GM19467 (cell line): ENCODE measurements around the gene SUPT6H.
"Not testable (repeated sequence)": the region's sequence is repeated elsewhere in the genome, so short reads cannot be mapped to it uniquely, and the experiment has no call there.

Experiments
- ATAC-seq: cut with Tn5 transposase; IDR thresholded peaks from one replicate; pipeline ENCODE4 v1.9.1; 2021; ENCODE audit warnings: mild to moderate bottlenecking, moderate library complexity; ENCODE audit not compliant: unreplicated experiment

Gene SUPT6H

DNA sequence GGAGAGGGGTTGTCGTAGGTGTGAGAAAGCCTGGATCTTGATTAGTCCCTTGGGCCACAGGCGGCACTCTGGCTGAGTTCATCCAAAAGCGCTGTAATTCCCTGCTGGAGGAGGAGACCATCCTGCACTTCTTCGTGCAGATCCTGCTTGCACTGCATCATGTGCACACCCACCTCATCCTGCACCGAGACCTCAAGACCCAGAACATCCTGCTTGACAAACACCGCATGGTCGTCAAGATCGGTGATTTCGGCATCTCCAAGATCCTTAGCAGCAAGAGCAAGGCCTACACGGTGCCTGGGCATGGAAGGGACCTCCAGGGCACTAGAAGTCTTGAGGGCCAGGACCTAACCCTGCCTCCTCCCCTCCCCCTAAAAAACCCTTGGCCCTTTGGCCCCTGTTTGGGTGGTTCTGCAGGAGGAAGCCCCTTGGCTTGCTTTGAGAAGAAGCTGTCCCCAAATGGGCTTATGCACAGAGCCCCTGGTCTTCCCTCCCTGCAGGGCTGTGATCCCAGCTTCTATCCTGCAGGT is 72.8 kb downstream of the SUPT6H start:
- ATAC-seq: no peak

DNA sequence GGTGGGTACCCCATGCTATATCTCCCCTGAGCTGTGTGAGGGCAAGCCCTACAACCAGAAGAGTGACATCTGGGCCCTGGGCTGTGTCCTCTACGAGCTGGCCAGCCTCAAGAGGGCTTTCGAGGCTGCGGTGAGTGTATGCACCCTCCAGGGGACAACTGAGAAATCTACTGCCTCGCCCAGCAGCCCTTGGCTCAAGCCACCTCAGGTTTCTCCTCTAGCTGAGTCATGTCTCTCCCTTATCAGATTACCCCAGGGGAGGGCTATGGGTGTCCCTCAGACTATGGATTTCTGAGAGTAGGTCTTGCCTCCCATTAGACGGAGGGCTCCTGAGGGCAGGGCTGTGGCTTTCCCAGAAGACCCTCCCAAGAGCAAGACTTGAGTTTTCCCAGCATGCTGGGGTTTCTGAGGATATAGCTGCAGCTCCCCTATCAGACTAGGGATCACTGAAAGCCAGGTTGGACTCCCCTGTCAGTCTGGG is 73.3 kb downstream of the SUPT6H start:
- ATAC-seq: no peak

DNA sequence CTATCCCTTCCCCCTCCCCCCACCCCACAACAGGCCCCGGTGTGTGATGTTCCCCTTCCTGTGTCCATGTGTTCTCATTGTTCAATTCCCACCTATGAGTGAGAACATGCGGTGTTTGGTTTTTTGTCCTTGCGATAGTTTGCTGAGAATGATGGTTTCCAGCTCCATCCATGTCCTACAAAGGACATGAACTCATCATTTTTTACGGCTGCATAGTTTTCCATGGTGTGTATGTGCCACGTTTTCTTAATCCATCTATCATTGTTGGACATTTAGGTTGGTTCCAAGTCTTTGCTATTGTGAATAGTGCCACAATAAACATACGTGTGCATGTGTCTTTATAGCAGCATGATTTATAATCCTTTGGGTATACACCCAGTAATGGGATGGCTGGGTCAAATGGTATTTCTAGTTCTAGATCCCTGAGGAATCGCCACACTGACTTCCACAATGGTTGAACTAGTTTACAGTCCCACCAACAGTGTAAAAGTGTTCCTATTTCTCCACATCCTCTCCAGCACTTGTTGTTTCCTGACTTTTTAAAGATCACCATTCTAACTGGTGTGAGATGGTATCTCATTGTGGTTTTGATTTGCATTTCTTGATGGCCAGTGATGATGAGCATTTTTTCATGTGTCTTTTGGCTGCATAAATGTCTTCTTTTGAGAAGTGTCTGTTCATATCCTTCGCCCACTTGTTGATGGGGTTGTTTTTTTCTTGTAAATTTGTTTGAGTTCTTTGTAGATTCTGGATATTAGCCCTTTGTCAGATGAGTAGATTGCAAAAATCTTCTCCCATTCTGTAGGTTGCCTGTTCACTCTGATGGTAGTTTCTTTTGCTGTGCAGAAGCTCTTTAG is 74.1 kb downstream of the SUPT6H start:
- not testable (repeated sequence) for ATAC-seq

DNA sequence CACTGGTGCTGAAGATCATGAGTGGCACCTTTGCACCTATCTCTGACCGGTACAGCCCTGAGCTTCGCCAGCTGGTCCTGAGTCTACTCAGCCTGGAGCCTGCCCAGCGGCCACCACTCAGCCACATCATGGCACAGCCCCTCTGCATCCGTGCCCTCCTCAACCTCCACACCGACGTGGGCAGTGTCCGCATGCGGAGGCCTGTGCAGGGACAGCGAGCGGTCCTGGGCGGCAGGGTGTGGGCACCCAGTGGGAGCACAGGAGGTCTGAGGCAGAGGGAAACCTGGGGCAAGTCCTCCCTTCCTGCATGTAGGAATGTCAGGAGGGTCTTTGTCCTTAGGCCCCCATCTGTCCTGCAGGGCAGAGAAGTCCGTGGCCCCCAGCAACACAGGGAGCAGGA is 75.3 kb downstream of the SUPT6H start:
- no peak for ATAC-seq

DNA sequence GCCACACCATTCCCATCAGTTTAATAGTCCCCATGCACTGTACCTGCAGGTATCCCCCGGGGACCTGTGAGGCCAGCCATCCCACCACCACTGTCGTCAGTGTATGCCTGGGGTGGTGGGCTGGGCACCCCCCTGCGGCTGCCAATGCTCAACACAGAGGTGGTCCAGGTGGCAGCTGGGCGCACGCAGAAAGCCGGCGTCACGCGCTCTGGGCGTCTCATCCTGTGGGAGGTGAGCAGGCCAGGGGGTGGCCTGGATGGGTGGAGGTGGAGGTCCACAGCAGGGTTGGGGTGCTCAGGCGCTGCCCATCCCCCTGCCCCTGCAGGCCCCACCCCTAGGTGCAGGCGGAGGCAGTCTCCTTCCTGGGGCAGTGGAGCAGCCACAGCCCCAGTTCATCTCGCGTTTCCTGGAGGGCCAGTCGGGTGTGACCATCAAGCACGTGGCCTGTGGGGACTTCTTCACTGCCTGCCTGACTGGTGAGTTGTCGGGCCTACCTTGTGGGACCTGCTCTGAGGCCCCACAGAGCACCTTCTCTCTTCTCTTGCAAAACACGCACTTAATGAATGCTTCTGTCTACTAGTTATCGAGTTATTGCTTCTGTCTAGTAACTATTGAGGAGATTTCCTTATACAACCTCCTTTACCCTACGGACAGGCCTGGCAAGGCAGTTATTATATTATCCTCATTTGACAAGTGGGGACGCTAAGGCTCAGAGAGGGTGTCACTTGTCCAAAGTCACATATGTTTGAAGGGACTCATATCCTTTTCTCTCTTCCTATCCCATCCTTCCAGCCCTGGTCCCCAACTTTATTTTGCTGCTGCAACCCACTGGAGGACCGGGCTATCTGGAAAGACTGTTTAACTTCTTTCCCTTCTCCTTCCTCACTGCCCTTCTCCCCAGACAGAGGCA is 76.0 kb downstream of the SUPT6H start:
- peak; percentile 57 for ATAC-seq

DNA sequence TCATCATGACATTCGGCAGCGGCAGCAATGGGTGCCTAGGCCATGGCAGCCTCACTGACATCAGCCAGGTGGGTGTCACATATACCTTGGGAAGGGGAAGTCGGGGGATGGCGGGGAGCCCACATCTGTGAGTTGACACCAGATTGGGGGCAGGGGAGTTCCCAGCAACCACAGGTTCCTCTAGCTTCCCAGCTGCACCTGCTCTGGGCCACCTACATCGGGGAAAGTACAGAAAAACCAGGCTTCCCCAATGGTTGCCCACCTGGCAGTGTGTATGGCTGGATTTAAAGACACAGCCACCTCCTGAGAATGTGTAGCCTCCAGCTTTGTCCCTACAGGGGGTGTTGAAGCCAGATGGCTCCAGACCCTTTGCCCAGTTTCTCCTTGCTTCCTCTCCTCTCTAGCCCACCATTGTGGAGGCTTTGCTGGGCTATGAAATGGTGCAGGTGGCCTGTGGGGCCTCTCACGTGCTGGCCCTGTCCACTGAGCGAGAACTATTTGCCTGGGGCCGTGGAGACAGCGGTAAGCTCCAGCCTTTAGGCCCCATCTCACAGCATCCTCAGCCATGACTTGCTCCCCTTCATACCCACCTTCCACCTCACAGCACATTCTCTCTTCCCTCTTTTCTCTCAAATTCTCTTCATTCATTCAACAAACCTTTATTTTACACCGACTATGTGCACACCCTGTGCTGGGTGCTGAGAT is 76.8 kb downstream of the SUPT6H start:
- ATAC-seq: no peak

DNA sequence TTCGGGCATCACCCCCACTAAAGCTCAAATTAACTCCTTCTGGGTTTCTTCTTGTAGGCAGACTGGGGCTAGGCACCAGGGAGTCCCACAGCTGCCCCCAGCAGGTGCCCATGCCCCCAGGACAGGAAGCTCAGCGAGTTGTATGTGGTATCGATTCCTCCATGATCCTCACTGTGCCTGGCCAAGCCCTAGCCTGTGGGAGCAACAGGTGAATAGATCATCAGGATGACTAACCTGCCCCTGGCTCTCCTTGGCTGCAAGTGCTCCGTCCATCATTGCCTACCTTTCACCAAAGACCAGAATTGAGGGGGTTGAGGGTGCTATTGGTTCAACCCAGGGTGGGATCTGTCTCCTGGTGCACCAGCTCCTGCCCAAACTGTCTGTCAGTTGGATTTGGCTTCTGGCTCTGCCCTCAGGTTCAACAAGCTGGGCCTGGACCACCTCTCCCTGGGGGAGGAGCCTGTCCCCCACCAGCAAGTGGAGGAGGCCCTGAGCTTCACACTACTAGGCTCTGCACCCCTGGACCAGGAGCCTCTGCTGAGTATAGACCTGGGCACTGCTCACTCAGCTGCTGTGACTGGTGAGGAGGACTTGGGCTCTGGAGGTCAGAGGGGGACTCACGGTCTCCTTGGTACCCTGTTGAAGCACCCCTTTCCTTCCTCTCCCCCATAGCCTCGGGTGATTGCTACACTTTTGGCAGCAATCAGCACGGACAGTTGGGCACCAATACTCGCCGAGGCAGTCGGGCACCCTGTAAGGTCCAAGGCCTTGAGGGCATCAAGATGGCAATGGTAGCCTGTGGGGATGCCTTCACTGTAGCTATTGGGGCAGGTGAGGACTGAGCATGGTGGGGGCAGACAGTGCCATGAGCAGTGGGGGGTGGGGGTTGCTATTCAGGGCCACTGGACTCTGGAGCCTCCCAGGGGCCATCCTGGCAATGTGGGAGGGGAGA is 78.7 kb downstream of the SUPT6H start:
- no peak for ATAC-seq

DNA sequence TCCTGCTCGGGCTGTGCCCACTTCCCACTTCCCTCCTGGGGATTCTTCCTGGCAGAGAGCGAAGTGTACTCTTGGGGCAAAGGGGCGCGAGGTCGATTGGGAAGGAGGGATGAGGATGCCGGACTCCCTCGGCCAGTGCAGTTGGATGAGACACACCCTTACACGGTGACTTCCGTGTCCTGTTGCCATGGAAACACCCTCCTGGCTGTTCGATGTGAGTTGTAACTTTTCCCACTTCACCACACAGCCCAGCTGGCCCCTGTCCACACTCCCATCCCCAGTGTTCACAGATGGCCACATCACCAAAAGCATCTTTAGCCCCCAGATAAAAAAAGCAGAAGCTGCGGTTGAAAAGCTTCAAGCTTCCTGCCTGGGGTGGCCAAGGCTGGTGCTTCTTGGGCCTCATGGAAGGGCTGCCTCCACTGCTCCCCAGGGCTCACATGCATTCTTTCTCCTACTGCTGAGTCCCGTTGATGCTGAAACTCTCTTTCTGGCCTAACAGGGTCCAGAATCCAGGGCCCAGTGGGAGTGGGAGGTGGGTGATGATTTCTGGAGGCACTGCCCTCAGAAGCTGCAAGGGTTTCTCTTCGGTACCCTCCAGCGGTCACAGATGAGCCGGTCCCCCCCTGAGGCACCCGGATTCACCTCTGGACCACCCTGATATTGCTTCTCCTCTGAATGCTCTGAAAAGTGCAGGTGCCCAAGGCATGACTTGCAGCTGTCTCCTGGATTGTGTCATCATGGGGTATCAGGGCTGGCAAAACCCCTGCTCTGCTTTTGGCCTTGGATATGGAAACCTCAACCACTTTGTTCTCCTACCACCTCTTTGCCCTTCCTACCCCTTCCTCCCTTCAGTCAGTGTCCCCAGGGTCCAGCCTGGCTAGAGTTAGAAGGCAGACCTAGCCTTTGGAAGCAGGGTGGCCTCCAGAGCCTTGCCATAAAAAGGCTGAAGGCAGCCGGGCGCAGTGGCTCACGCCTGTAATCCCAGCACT is 79.6 kb downstream of the SUPT6H start:
- no peak for ATAC-seq

DNA sequence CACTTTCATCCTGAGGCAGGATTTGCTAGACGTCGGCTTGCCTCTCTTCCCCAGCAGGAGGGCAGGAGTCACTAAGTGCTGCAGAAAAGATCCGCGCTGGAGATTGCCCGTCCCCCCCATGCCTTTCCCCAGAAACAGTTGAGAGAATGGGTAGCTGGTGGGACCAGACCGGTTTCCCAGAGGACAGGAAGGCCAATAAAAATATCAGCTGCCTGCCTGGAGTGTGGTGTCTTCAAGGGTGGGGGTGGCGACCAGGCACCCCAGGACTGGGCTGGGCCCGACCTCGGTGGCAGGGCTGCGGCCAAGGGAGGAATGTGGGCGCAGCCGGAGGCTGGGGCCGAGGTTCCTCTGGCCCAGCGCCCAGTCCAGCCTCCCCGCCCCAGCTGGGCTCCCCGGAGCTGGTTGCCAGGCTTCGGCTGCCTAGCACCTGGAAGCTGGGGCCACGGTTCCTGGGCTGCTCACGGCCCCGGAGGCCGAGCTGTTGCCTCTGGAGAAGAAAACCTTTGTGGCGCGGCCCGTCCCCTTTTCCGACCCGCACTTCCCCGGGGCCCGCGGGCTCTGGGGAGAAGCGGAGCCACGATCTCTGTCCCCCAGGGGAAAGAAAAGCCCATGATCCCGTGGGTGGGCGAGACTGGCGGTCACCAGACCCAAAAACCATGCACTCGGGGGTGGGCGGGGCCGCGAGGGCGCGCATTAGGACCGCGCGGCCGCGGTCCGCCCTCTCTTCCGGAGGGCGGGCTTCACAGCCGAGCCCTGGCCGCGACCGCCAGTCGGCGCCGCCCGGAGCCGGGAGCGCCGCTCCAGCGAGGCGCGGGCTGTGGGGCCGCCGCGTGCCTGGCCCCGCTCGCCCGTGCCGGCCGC is 81.5 kb downstream of the SUPT6H start, which contains the start of gene TRAF4:
Gene TRAF4, plus strand, starts transcription at position 769 of the 861 bp plus-strand sequence. CDS start 102 bp downstream, outside the sequence.
- peak; percentile 52 for ATAC-seq

DNA sequence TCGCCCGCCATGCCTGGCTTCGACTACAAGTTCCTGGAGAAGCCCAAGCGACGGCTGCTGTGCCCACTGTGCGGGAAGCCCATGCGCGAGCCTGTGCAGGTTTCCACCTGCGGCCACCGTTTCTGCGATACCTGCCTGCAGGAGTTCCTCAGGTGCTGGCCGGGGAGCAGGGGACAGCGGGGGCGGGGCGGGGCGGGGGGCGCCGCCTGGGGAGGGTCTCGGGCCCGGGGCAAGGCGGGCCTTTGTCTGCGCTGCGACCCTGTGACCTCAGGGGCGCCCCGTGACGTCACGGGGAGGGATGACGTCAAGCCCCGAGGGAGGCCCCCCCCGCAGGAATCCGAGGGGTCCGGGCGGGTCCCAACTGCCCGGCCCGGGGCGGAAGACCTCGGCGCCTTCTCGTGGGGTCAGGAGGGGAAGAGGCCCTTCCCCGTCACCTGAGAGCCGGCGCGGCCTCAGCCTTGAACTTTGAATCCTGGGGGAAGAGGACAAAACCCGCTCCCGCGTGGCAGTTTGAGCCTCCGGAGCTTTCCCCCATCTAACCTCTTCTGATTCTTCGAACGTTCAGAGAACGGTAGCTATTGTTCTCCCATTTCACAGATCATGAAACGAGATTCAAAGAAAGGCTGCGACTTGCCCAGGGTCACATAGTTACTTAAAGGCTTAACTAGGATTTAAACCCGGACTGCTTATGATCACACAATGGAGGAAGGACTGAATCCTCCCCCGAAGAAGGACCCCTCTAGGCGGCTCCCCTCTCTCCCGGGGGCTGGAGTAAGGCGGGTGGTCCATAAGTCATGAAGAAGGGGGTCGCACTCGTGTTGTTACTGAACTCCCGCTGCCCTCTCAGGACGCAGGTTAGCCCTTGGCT is 82.3 kb downstream of the SUPT6H start:
- ATAC-seq: peak; percentile 16

DNA sequence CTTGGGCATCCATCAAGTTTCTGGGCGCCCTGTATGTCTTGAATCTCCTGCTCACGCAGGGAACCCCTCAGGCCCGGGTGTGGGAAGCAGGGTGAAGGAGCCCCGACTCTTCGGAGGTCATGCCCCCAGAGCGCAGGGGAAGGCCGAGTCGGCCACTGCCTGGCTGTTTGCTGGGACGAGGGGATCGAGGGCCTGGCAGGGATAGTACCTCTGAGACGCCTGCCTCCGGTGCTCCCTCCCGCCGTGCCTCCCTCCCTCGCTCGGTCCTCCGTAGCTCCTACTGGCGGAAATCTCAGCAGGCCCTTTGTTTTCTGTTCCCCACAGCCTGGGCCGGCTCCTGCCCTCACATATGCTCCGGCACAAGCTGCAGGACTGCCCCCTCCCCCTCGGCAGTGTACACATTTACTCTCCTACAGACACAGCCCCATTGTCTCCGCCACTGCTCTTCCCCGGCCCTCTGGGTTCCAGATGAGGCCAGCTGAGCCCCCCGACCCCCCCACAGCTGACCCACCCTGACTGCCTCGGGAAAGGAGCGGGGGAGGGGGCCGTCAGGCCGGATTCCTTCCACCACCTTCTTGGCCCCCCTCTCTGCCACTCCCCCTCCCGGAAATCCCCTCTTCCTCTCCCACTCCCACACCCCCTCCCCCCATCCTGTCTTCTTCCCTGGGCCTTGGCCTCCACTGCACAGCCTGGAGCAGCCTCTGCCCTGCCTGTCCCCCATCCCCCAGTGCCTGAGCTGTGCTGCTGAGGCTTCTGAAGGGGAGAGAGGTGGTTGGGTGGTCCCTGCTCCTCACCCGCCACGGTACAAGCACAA is 83.2 kb downstream of the SUPT6H start:
- ATAC-seq: no peak

DNA sequence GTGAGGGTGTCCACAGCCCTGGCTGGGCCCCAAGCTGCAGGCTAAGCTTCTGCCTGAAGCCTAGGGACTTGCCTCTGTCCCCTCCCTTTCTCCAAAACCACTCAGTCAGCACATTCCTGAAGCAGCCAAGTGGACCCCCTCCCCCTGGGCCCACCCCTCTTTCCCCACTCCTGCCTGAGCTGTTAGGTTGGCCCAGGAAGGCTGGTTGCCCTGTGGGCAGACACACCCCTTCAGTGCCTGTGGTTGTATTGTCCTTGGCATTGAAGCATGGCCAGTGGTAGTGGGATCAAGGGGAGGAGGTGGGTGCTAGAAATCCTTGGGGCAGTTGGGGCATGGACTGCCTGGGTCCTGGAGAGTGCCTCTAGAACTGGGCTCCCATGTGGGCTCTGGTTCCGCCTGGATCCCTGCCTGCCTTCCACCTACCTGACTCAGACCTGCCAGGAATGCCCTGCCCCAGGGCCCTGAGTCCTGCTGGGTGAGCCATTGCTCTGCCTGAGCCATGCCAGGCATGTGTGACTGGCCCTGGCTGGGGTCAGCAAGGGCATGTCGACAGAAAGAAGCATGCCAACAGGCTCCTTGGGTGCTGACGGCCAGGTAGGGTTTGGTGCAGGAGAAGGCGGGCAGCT is 83.9 kb downstream of the SUPT6H start:
- no peak for ATAC-seq

DNA sequence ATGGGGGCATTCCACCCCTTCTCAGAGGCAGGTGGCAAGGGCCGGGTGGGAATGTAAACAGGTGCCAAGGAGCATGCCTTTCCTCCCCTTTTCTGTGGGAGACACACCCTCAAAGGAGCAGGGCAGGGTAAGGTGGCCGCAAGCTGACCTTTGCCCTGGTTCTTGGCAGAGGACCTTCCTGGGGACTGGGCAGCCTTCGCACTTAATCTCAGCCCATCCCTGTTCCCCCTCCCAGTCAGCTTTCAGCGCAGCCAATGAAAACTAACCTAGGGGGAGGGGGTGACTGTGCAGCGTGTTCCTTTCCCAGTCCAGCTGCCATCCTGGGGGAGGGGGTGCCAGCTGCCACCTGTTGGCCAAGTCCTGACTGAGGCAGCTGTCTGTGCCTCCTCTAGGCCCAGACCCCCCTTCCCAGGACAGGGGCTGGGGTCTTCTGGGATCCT is 84.6 kb downstream of the SUPT6H start:
- ATAC-seq: no peak

DNA sequence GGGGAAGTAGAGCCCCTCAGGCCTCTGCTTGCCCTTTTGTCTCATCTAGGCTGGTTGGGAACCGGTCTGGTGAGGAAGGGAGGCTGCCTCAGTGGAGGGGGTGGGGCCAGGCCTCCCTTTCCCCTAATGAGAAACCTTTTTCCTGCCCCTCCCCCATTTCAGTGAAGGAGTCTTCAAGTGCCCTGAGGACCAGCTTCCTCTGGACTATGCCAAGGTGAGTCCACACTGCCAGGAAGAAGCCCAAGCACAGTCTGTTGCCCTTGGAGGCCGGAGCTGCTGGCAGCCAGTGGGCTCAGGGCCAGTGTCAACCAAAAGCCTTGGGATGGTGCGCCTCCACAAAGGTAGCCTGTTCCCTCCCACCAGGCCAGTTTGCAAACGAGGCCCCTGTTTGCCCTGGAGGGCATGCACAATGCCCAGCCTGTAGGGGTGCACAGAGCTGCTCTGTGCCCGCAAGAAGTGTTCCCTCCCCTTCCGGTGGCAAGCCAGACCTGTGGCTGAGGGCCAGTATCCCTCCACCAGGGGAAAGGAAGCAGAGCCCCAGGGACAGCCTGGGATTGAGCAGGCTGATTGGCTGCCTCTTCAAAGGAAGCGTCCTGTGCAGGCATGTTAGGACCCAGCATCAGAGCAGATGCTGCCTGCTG is 85.2 kb downstream of the SUPT6H start:
- no peak for ATAC-seq
